Left hindlimb (tissue), 1 donor: ENCODE measurements around the gene SMG1.
"Not testable (repeated sequence)": the region's sequence is repeated elsewhere in the genome, so short reads cannot be mapped to it uniquely, and the experiment has no call there.

Source experiments
- DNase-seq: peaks from one replicate; pipeline ENCODE4 v3.0.0-alpha.2; 2018

The SMG1 gene

DNA sequence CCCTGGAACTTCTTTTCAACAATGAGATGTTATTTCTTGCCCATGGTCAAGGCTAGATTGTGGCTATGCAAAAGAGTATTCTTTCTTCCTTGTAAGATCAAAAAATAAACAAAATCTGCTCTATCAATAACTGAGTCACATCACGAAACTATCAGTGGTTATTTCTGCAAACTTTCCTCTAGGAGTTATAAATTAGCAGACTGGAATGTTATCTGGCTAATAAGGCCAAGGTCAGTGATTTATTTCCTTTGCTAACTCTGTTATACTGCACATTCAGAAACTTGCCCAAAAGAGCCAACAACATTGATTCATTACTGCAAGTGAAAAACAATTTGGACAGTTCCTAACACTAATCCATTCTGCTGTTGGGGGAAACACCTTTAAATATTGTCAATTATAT, 129.8 kb downstream of the SMG1 start:
- DNase-seq = no peak

- DNase-seq = no peak
These were observed 133.3 kb downstream of the SMG1 start for GRCh38 chr16:18792836-18793433.

- peak; percentile 95 for DNase-seq
These were observed 136.1 kb downstream of the SMG1 start, which contains the start of gene RPS15A for GRCh38 chr16:18789850-18790706. RPS15A (minus strand) TSS chr16:18790334; CDS start chr16:18789113, 1,221 bp downstream.

GRCh38 chr16:18789515-18789849, 136.7 kb downstream of the SMG1 start:
- DNase-seq = no peak

DNA sequence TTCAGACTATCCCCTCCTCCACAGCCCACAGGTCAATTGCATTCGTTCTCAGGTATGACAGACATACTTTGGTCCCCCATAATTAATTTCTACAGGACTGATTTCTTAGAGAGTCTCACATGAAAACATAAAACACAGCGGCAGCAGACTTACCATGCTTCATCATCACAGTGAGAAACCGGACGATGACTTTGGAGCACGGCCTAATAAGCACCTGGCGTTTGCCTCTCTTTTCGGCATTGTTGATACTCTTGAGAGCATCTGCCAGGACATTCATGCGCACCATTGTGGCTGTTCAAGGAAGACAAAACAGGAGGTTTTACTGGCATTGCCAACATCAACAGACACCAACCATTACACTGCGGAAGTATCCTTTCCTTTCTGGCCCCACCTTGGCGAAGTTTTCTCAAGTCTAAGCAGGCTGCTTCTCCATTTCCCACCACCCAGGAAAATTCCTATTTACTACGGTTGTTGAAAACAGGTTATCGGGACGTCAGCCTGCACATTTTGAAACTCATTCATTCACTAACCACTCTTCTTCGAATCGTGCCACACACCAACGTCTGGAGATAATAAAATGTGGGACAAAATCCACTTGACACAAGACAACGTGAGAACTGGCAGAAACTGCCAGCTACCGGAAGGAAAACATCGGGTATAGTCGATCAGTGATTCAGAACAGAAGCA, 137.2 kb downstream of the SMG1 start:
- DNase-seq = no peak

DNA sequence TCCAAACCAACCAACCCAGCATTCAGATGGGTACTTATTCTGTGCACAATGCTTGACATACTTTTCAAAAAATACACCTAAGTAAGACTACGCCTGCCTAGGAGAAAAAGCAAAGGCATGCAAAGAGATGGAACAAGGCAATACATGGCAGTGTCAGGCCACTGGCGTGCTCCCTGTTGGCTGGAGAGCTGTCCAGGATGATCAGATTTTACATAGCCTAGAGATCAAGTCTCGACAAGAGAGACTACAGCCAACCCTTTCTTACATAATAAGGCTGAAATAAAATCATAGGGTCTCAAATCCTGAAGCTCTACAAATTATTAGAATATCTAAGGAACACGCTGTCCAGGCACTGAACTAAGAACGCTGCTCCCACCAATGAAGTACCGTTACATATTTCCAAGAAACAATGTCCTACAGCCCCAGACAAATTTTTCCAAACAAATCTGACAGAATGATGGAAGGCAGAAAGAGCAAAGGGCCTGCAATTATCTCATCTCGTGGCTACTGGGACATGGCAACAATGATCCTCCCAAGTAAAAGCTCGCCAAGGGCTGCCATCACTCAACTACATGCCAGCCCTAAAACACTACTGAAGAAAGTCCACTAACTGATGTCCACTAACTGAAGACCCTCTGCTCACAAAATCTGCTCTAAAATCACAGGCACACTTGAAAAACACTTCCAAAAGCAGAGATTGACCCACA, 141.1 kb downstream of the SMG1 start:
- no peak for DNase-seq

- no peak for DNase-seq
These were observed 142.5 kb downstream of the SMG1 start for GRCh38 chr16:18783430-18784341.

DNA sequence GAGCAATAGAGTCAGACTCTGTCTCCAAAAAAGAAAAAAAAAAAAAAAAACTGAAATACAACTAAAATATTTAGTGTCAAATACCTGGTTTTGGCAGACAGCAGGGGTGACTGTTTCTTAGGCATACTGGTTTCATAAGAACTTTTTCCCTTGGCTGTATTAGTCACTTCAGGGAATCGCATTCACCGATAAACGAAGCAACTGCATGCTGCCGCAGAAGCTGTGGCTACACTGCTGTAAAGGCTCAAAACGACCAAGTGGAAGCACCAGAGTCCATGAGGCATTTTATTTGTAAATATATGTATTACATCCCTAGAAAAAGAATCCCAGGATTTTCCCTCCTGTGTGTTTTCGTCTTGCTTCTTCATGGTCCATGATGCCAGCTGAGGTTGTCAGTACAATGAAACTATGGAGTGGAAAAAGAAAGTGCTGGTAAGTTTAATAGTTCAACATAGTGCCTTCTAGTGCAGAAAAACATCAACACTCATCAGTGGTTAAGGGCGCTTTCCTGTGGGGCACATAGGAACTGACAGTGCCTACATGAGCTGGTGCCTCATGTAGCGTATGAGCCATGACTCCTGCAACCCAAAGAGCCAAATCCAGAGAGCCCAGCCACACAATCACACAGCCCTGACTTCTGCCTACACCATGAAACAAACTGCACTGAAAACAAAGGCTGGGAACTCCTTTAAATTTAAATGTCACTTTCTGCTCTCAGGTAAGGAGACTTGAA, 143.3 kb downstream of the SMG1 start:
- DNase-seq = no peak

- DNase-seq = not testable (repeated sequence)
These were observed 145.0 kb downstream of the SMG1 start for GRCh38 chr16:18781232-18781631.

DNA sequence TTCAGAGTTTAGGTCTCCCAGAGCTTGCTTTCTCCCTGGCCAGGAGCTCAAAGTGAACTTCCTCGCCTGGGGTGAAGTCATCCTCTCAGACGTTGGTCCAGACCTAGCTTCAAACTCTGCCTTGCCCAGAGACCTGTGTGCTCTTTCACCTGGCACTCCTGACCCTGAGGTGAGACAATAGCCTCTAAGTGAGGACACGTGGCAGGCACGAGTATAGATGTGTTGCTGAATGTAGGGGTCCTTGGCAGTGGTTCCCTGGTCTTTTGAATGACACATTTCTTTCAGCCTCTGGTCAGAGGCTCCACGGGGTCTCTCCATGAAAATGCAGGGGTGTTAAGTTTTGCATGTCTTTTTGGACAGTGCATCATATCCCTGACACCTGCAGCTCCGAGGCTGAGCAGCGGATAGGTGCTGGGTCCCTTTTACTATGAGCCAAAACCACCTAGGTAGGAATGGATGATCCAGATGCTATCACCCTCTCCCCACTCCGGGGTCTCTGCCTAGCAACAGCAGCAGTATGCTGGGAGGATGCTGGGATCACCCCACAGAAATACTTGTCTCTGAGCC, 145.7 kb downstream of the SMG1 start:
- DNase-seq = not testable (repeated sequence)

DNA sequence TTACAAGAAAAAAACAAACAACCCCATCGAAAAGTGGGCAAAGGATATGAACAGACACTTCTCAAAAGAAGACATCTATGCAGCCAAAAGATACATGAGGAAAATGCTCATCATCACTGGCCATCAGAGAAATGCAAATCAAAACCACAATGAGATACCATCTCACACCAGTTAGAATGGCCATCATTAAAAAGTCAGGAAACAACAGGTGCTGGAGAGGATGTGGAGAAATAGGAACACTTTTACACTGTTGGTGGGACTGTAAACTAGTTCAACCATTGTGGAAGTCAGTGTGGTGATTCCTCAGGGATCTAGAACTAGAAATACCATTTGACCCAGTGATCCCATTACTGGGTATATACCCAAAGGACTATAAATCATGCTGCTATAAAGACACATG, 148.5 kb downstream of the SMG1 start:
- not testable (repeated sequence) for DNase-seq

GRCh38 chr16:18776334-18776733, 149.9 kb downstream of the SMG1 start:
- not testable (repeated sequence) for DNase-seq

DNA sequence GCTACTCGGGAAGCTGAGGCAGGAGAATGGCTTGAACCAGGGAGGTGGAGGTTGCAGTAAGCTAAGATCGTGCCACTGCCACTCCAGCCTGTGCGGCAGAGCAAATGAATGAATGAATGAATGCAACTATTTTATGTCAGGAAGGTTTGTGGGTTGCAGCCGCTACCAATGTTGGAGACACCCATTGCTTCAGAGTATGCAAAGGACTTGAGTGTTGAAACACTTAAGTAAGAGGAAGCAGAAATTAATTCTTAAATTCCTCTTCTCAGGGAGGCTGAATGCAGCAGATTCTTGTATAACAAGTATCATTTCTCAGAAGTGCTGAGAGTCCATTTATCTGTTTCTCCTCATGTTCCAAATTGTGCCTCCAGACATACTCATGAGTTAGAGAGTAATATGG, 151.6 kb downstream of the SMG1 start:
- DNase-seq = not testable (repeated sequence)

- DNase-seq = not testable (repeated sequence)
These were observed 154.0 kb downstream of the SMG1 start for GRCh38 chr16:18772171-18772570.

GRCh38 chr16:18770336-18770962, 155.8 kb downstream of the SMG1 start:
- not testable (repeated sequence) for DNase-seq

DNA sequence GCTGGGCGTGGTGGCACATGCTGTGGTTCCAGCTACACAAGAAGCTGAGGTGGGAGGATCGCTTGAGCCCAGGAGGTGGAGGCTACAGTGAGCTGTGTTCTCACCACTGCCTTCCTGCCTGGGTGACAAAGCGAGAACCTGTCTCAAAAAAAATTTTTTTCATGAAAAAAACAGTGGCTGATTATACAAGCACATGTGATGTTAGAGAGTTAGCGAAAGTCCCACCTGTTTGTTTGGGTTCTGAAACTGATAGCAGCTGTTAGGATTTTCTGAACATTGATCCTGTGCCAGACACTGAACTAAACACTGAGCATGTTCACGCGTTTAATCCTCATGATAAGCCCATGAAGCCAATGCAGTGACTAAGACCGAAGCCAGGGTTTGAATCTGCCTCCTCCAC, 159.0 kb downstream of the SMG1 start:
- DNase-seq = not testable (repeated sequence)

GRCh38 chr16:18762713-18763112, 163.5 kb downstream of the SMG1 start:
- not testable (repeated sequence) for DNase-seq

- DNase-seq = not testable (repeated sequence)
These were observed 166.3 kb downstream of the SMG1 start for GRCh38 chr16:18759598-18760520.
